DOHH2 (cell line): Measurements from ENCODE around the gene ITPR3.

Source experiments
- EZH2phosphoT487 ChIP-seq: fragments of 200-600 bp; sonication (generic); IDR thresholded peaks from 2 replicates; pipeline ENCODE4 v1.6.1; 2017; ENCODE audit warnings: borderline replicate concordance, mild to moderate bottlenecking, antibody characterized with exemption, low read length, moderate library complexity, mixed read lengths
- TF ChIP-seq, protein P1 (sequence below): fragments of 200-600 bp; sonication (generic); IDR thresholded peaks from one replicate; pipeline ENCODE4 v1.5.1; 2014; ENCODE audit warnings: antibody characterized with exemption, mild to moderate bottlenecking, low read depth, low read length; ENCODE audit not compliant: poor library complexity, severe bottlenecking

DNA sequence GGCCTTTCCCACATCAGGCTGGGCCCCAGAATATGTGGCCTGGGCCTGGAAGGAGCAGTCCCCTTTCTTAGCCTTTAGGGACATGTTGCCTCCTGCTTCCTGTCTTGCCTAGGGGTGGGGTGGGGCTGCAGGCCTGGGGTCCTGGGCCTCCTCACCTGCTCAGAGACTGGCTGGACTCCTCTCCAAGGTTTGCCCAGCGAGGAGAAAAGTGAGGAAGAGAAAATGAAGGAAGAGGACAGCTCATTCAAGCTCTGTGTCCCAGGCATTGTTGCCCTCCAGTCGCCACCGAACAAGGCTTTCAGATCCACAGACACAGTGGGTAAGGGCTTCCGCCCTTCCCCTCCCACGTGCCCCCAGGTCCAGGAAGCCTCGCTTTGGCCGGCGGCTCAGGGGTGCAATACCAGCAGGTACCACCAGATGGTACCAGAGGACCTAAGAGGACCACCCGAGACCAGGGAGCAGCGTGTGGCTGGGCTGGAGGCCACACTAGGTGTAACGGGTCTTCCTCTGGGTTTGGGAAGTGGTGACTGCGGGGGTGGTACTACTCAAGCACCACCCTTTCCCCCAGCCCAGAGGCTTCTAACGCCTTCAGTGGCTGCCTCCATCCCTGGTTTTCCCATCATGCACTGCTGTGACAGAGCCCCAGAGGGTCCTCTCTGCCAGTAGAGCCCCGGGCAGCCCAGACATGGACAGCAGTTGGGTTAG, 35.6 kb upstream of the ITPR3 start:
- TF ChIP-seq, protein P1, sequence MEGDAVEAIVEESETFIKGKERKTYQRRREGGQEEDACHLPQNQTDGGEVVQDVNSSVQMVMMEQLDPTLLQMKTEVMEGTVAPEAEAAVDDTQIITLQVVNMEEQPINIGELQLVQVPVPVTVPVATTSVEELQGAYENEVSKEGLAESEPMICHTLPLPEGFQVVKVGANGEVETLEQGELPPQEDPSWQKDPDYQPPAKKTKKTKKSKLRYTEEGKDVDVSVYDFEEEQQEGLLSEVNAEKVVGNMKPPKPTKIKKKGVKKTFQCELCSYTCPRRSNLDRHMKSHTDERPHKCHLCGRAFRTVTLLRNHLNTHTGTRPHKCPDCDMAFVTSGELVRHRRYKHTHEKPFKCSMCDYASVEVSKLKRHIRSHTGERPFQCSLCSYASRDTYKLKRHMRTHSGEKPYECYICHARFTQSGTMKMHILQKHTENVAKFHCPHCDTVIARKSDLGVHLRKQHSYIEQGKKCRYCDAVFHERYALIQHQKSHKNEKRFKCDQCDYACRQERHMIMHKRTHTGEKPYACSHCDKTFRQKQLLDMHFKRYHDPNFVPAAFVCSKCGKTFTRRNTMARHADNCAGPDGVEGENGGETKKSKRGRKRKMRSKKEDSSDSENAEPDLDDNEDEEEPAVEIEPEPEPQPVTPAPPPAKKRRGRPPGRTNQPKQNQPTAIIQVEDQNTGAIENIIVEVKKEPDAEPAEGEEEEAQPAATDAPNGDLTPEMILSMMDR = peak; percentile 97
- no peak for TF ChIP-seq EZH2phosphoT487
